NT2/D1 (cell line): ENCODE measurements around the gene TNS4.

Experiments used
- SUZ12 ChIP-seq: IDR thresholded peaks from 2 replicates; pipeline ENCODE4 v1.6.1; 2011; ENCODE audit not compliant: insufficient read length, insufficient read depth; ENCODE audit errors: extremely low read depth
- YY1 ChIP-seq: IDR thresholded peaks from 2 replicates; pipeline ENCODE4 v1.6.1; 2011; ENCODE audit not compliant: insufficient read length, insufficient read depth
- ZNF274 ChIP-seq: IDR thresholded peaks from 2 replicates; pipeline ENCODE4 v1.6.1; 2011; ENCODE audit warnings: mild to moderate bottlenecking, low read depth, low read length

DNA sequence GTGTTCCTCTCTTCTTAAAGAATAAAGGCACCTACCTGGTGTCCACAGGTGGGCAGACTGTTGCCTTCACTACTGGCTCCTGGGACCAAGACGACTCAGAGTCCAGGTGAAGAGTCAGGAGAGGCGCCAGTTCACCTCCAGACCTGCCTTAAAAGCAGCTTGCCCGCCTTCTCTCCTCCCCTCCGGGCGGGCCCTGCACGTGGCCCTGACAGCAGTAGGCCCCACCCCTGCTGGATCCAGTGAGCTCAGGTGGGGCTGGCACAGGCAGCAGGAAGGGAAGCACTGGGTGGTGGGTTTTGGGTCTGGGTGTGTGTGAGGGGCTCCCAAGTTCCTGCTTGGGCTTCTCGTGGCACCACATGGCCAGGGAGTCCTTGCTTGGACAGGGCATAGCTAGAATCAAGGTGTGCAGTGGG, at the start of gene TNS4:
- TF ChIP-seq SUZ12 (no peak), YY1 (no peak), ZNF274 (no peak)
